GM10248 (cell line): ENCODE results near the gene TPD52L2.

Source experiments
- CTCF ChIA-PET: fragments of 300-600 bp; sonication (Branson Sonifier 250); formaldehyde crosslinking; extraction: SDS; loops from one replicate; lab custom pipeline; 2021; ENCODE audit warnings: antibody characterized with exemption; lab: Yijun Ruan, JAX
- POLR2A ChIA-PET: fragments of 350-650 bp; sonication (Branson Sonifier 250); formaldehyde crosslinking; extraction: SDS; loops from one replicate; lab custom pipeline; 2020; ENCODE audit warnings: antibody characterized with exemption; lab: Yijun Ruan, JAX
- DNase-seq: peaks from one replicate; pipeline ENCODE4 v3.0.0; 2012; ENCODE audit errors: extremely low spot score
- TF ChIP-seq, protein P1 (sequence below): IDR thresholded peaks from 2 replicates; pipeline ENCODE4 v1.5.1; 2012; ENCODE audit warnings: mild to moderate bottlenecking, low read depth; ENCODE audit errors: extremely low read depth, missing control alignments, control extremely low read depth

Gene TPD52L2

GRCh38 chr20:63895952-63896263 lies 30.8 kb downstream of the TPD52L2 start:
- CTCF ChIA-PET, result interaction anchor here (0.8 to 1.9 kb wide), 3 partner anchors 15 to 61 kb away, joined by 3 to 5 read pairs (median 4); partner anchors contain the start of gene UCKL1
- DNase-seq, result no peak
- TF ChIP-seq, protein P1, sequence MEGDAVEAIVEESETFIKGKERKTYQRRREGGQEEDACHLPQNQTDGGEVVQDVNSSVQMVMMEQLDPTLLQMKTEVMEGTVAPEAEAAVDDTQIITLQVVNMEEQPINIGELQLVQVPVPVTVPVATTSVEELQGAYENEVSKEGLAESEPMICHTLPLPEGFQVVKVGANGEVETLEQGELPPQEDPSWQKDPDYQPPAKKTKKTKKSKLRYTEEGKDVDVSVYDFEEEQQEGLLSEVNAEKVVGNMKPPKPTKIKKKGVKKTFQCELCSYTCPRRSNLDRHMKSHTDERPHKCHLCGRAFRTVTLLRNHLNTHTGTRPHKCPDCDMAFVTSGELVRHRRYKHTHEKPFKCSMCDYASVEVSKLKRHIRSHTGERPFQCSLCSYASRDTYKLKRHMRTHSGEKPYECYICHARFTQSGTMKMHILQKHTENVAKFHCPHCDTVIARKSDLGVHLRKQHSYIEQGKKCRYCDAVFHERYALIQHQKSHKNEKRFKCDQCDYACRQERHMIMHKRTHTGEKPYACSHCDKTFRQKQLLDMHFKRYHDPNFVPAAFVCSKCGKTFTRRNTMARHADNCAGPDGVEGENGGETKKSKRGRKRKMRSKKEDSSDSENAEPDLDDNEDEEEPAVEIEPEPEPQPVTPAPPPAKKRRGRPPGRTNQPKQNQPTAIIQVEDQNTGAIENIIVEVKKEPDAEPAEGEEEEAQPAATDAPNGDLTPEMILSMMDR, result no peak
- POLR2A ChIA-PET, result interaction anchor here (1.0 to 1.6 kb wide), 2 partner anchors 11 to 31 kb away, joined by 3 to 5 read pairs; partner anchors contain the start of gene TPD52L2

- ChIA-PET CTCF (interaction anchor here (0.8 to 1.9 kb wide), 4 partner anchors 9 to 60 kb away, joined by 3 to 5 read pairs (median 4); partner anchors contain the start of gene UCKL1), POLR2A (interaction anchor here (1.0 to 1.6 kb wide), 2 partner anchors 11 to 31 kb away, joined by 3 to 5 read pairs; partner anchors contain the start of gene TPD52L2)
- peak; percentile 73 for DNase-seq
- TF ChIP-seq, protein P1, result no peak
These were observed 31.4 kb downstream of the TPD52L2 start for GRCh38 chr20:63896264-63897105.

GRCh38 chr20:63897978-63898561 lies 33.0 kb downstream of the TPD52L2 start:
- DNase-seq, result no peak
- CTCF ChIA-PET, result interaction anchor here (1.3 kb wide), 1 partner anchor 10 kb away, joined by 4 read pairs; no protein-coding TSS in a partner anchor
- POLR2A ChIA-PET, result no interaction called here
- TF ChIP-seq, protein P1, result no peak

- DNase-seq, result no peak
- POLR2A ChIA-PET, result interaction anchor here (0.7 kb wide), 1 partner anchor 52 kb away, joined by 5 read pairs; no protein-coding TSS in a partner anchor
- TF ChIP-seq, protein P1, result no peak
- CTCF ChIA-PET, result no interaction called here
These were observed 34.0 kb downstream of the TPD52L2 start for GRCh38 chr20:63898882-63899558.

GRCh38 chr20:63900413-63900812 lies 35.3 kb downstream of the TPD52L2 start:
- POLR2A ChIA-PET, result no interaction called here
- TF ChIP-seq, protein P1, result no peak
- CTCF ChIA-PET, result no interaction called here
- DNase-seq, result no peak

DNA sequence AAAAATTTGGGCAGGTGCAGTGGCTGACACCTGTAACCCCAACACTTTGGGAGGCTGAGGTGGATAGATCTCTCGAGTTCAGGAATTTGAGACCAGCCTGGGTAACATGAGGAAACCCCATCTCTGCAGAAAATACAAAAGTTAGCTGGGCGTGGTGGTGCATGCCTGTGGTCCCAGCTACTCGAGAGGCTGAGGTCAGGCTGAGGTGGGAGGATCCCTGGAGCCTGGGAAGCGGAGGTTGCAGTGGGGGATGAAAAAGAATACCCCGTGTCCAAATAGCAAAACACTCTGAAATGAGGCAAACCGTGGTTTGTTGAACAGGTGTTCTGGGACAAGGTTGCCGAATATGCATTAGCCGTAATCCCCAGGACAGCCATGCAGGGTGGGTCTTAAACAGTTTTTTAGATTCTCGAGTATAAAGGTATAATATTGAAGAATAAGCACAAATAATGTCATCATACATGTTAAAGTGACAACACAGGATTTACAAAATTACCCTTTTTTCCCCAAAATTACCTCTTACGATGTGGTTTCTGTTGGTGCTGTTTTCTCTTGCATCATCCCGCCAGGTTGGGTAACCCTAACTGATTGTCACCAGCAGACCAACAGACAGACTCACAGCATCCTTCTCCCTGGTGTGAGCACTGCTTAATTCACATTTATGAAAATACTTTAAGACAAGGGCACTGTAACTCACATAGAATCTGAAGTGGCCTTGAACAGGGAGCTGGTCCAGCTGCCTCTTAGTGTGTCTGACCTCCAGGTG lies 38.9 kb downstream of the TPD52L2 start:
- POLR2A ChIA-PET, result no interaction called here
- TF ChIP-seq, protein P1, result no peak
- CTCF ChIA-PET, result no interaction called here
- no peak for DNase-seq
